H1 (cell line): ENCODE measurements around the gene ROS1. TPM values are rescaled to one million over a fixed set of nuclear protein-coding genes. Genes with fewer than 3 reads are reported as not detected.

Experiments
- CBX8 ChIP-seq: fragments of 300-800, 300-1000 bp; sonication (generic); IDR thresholded peaks from 2 replicates; pipeline ENCODE4 v1.7.1; 2016; ENCODE audit warnings: low read depth, low read length, borderline replicate concordance
- CHD2 ChIP-seq: IDR thresholded peaks from 2 replicates; pipeline ENCODE4 v1.6.1; 2012; ENCODE audit warnings: low read length, improper control_type of control experiment
- EGR1 ChIP-seq: IDR thresholded peaks from 2 replicates; pipeline ENCODE4 v1.6.1; 2011; ENCODE audit warnings: low read depth, low read length, borderline replicate concordance
- EZH2 ChIP-seq: fragments of 200-600 bp; sonication (generic); IDR thresholded peaks from 2 replicates; pipeline ENCODE4 v1.7.1; 2012; ENCODE audit warnings: low read depth, mild to moderate bottlenecking, moderate library complexity, low read length, inconsistent platforms; ENCODE audit not compliant: severe bottlenecking
- JUN ChIP-seq: IDR thresholded peaks from 2 replicates; pipeline ENCODE4 v1.6.1; 2011; ENCODE audit warnings: low read depth, mild to moderate bottlenecking, improper control_type of control experiment, low read length
- PHF8 ChIP-seq: fragments of 200-600 bp; sonication (generic); conservative IDR thresholded peaks from 2 replicates; pipeline ENCODE4 v1.7.1; 2012; ENCODE audit warnings: low read depth, mild to moderate bottlenecking, inconsistent platforms, low read length, moderate library complexity
- RBBP5 ChIP-seq: IDR thresholded peaks from 2 replicates; pipeline ENCODE4 v1.7.1; 2012; ENCODE audit warnings: low read depth, mild to moderate bottlenecking, inconsistent platforms, low read length, moderate library complexity, borderline replicate concordance
- SIN3A ChIP-seq, 2 experiments: IDR thresholded peaks in 1 of 2; conservative IDR thresholded peaks in 1 of 2; 2 replicates each; pipeline ENCODE4 v1.6.1; 2011 to 2012; ENCODE audit warnings: low read length in 2 of 2, improper control_type of control experiment in 1 of 2, low read depth in 1 of 2, mild to moderate bottlenecking in 1 of 2
- SP4 ChIP-seq: IDR thresholded peaks from 2 replicates; pipeline ENCODE4 v1.6.1; 2012; ENCODE audit warnings: low read length, inconsistent platforms
- SRF ChIP-seq: IDR thresholded peaks from 2 replicates; pipeline ENCODE4 v1.6.1; 2011; ENCODE audit warnings: mild to moderate bottlenecking, low read depth, low read length, moderate library complexity
- TCF12 ChIP-seq: IDR thresholded peaks from 2 replicates; pipeline ENCODE4 v1.6.1; 2011; ENCODE audit warnings: low read depth, mild to moderate bottlenecking, low read length
- polyA plus RNA-seq, 7 experiments: library from polyadenylated mRNA; depleted of rRNA in 3 of 7; stranded (reverse) in 5 of 7; unstranded in 2 of 7; fragments of >200 nt in 5 of 7; fragments of 200-250 nt in 2 of 7; gene quantifications; 1 replicate in 5 of 7; 2 replicates in 1 of 7; 4 replicates in 1 of 7; pipeline versions ENCODE4 v1.2.1 to v1.2.3, GENCODE V29; 2011 to 2013; ENCODE audit warnings: missing spikeins in 2 of 7, mixed read lengths in 2 of 7
- total RNA-seq: library from RNA; stranded (reverse); fragmentation: NEBNext Ultra II Directional; extraction: Animal tissue kit (Norgen Biotek cat#: 25700); gene quantifications from 2 replicates; pipeline ENCODE4 v1.2.1, GENCODE V29; 2021

ROS1 gene
- total and polyA plus RNA-seq, 2 of the 8 experiments (the other 6 are each of a cell fraction or from before 2014, with no cell fraction given) = not detected

- no peak for TF ChIP-seq SP4
- no peak for TF ChIP-seq SRF
- no peak for TF ChIP-seq PHF8
- TF ChIP-seq JUN = no peak
- TF ChIP-seq EZH2 = peak; percentile 32
- TF ChIP-seq CBX8 = no peak
- no peak for TF ChIP-seq SIN3A (conservative IDR thresholded peaks at IDR 0.05 in 1 of 2, IDR thresholded peaks at IDR 0.05 in 1 of 2; ENCODE audit: low read depth in 1 of 2, low read length in 2 of 2)
- TF ChIP-seq CHD2 = no peak
- no peak for TF ChIP-seq TCF12
- TF ChIP-seq RBBP5 = no peak
- no peak for TF ChIP-seq EGR1
These were observed 153.5 kb downstream of the ROS1 start (continued) for GRCh38 chr6:117272032-117272866.
